ENCODE measurements around the gene FRMD4A.
"Not testable (repeated sequence)": the region's sequence is repeated elsewhere in the genome, so short reads cannot be mapped to it uniquely, and the experiment has no call there.

The FRMD4A gene

GRCh38 chr10:14086596-14086995 is 244.1 kb downstream of the FRMD4A start:
- no peak for DNase-seq

GRCh38 chr10:14084875-14085274 is 245.8 kb downstream of the FRMD4A start:
- no peak for DNase-seq

- DNase-seq: no peak
These were observed 249.9 kb downstream of the FRMD4A start for GRCh38 chr10:14080795-14081194.

GRCh38 chr10:14077430-14077829 is 253.3 kb downstream of the FRMD4A start:
- no peak for DNase-seq

- no peak for DNase-seq
These were observed 256.5 kb downstream of the FRMD4A start for GRCh38 chr10:14074062-14074884.

GRCh38 chr10:14072541-14072940 is 258.2 kb downstream of the FRMD4A start:
- DNase-seq: no peak

- no peak for DNase-seq
These were observed 258.8 kb downstream of the FRMD4A start for GRCh38 chr10:14071956-14072355.

GRCh38 chr10:14068601-14069250 is 262.0 kb downstream of the FRMD4A start:
- no peak for DNase-seq

- DNase-seq: not testable (repeated sequence)
These were observed 263.1 kb downstream of the FRMD4A start for GRCh38 chr10:14067638-14068037.

GRCh38 chr10:14066106-14066505 is 264.6 kb downstream of the FRMD4A start:
- no peak for DNase-seq

GRCh38 chr10:14063531-14064285 is 267.0 kb downstream of the FRMD4A start:
- no peak for DNase-seq

GRCh38 chr10:14062528-14063260 is 268.0 kb downstream of the FRMD4A start:
- DNase-seq: no peak

- no peak for DNase-seq
These were observed 270.2 kb downstream of the FRMD4A start for GRCh38 chr10:14060320-14061070.

- no peak for DNase-seq
These were observed 274.0 kb downstream of the FRMD4A start for GRCh38 chr10:14056610-14057332.

- DNase-seq: no peak
These were observed 277.8 kb downstream of the FRMD4A start for GRCh38 chr10:14052931-14053330.

GRCh38 chr10:14050598-14050997 is 280.1 kb downstream of the FRMD4A start:
- no peak for DNase-seq

- no peak for DNase-seq
These were observed 281.7 kb downstream of the FRMD4A start for GRCh38 chr10:14048930-14049613.

GRCh38 chr10:14047431-14047830 is 283.3 kb downstream of the FRMD4A start:
- DNase-seq: no peak

GRCh38 chr10:14042051-14042450 is 288.7 kb downstream of the FRMD4A start:
- DNase-seq: not testable (repeated sequence)

GRCh38 chr10:14040787-14041631 is 289.7 kb downstream of the FRMD4A start:
- DNase-seq: no peak

Data from SHP77 treated with DMSO at 0.1 percent for 48 hours (cell line).